Fibroblast of lung (primary cell): ENCODE results near the gene LECT2.

Experiments used
- EZH2 ChIP-seq: IDR thresholded peaks from 2 replicates; pipeline ENCODE4 v1.5.1; 2012; ENCODE audit warnings: low read length, control low read depth, mild to moderate bottlenecking; ENCODE audit errors: missing control alignments
- TF ChIP-seq, protein P1 (sequence below), 2 donors: IDR thresholded peaks in 1 of 2; conservative IDR thresholded peaks in 1 of 2; 1 replicate in 1 of 2; 2 replicates in 1 of 2; pipeline ENCODE4 v1.5.1; 2011 to 2012; ENCODE audit warnings: low read length in 2 of 2, control low read depth in 1 of 2, inconsistent platforms in 1 of 2, low read depth in 1 of 2, mild to moderate bottlenecking in 1 of 2

DNA sequence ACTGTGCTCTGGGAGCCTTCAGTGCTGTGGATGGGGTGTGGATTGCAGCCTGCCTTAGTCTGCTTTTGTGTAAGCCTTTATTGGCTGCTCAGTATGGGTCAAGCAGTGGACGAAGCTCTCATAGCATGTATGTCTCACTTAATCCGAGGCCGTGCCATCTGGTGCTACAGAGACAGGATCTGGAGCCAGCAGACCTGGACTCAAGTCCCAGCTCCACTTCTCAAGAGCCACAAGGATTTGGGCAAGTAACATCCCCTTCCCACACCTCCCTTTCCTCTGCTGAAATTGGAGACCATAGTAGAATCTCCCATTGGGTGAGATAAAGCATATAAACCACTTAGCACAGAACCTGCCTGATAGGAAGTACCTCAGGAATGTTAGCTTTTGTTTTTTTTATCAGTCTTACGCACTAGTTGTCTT is 23.4 kb upstream of the LECT2 start:
- TF ChIP-seq, protein P1, sequence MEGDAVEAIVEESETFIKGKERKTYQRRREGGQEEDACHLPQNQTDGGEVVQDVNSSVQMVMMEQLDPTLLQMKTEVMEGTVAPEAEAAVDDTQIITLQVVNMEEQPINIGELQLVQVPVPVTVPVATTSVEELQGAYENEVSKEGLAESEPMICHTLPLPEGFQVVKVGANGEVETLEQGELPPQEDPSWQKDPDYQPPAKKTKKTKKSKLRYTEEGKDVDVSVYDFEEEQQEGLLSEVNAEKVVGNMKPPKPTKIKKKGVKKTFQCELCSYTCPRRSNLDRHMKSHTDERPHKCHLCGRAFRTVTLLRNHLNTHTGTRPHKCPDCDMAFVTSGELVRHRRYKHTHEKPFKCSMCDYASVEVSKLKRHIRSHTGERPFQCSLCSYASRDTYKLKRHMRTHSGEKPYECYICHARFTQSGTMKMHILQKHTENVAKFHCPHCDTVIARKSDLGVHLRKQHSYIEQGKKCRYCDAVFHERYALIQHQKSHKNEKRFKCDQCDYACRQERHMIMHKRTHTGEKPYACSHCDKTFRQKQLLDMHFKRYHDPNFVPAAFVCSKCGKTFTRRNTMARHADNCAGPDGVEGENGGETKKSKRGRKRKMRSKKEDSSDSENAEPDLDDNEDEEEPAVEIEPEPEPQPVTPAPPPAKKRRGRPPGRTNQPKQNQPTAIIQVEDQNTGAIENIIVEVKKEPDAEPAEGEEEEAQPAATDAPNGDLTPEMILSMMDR (conservative IDR thresholded peaks at IDR 0.05 in 1 of 2, IDR thresholded peaks at IDR 0.05 in 1 of 2; ENCODE audit: low read depth in 1 of 2, low read length in 2 of 2): no peak
- TF ChIP-seq EZH2: no peak
